Type B pancreatic cell (in vitro differentiated cells): ENCODE measurements around the gene VSTM2L. TPM values are rescaled to one million over a fixed set of nuclear protein-coding genes. Genes with fewer than 3 reads are reported as not detected.

ENCODE experiments used
- DNase-seq: peaks from one replicate; pipeline ENCODE4 v3.0.0; 2021; ENCODE audit warnings: mixed read lengths; ENCODE audit not compliant: unreplicated experiment; ENCODE audit errors: extremely low spot score
- H3K27ac Mint-ChIP-seq: 2 replicates; pipeline ENCODE4 v1.8.0; 2021; ENCODE audit warnings: mild to moderate bottlenecking, mixed read lengths
- H3K27me3 Mint-ChIP-seq: 2 replicates; pipeline ENCODE4 v1.8.0; 2021; ENCODE audit warnings: mixed read lengths
- H3K36me3 Mint-ChIP-seq: 2 replicates; pipeline ENCODE4 v1.8.0; 2021; ENCODE audit warnings: mixed read lengths
- H3K4me1 Mint-ChIP-seq: one replicate; pipeline ENCODE4 v1.8.0; 2021; ENCODE audit warnings: mixed read lengths; ENCODE audit not compliant: unreplicated experiment
- H3K4me3 Mint-ChIP-seq: 2 replicates; pipeline ENCODE4 v1.8.0; 2021; ENCODE audit warnings: mild to moderate bottlenecking, mixed read lengths
- H3K9me3 Mint-ChIP-seq: 2 replicates; pipeline ENCODE4 v1.8.0; 2021; ENCODE audit warnings: mixed read lengths
- CTCF ChIP-seq: fragments of 200-600 bp; sonication (generic); conservative IDR thresholded peaks from 2 replicates; pipeline ENCODE4 v1.5.0; 2021; ENCODE audit warnings: antibody characterized with exemption, mild to moderate bottlenecking
- total RNA-seq: library from RNA; stranded (reverse); gene quantifications from 2 replicates; pipeline ENCODE4 v1.2.1, GENCODE V29; 2021; ENCODE audit warnings: low replicate concordance

The VSTM2L gene
- total RNA-seq, 1 donor from 2014 or later = 11.4 TPM

GRCh38 chr20:37944456-37944981 is 41.6 kb downstream of the VSTM2L start:
- TF ChIP-seq CTCF = no peak
- H3K27ac Mint-ChIP-seq = no peak overlapping the region
- H3K9me3 Mint-ChIP-seq = peaks cover 6% of the 10 kb centered on the region
- peaks cover 5% of the 10 kb centered on the region for H3K27me3 Mint-ChIP-seq
- no peak overlapping the region for H3K4me3 Mint-ChIP-seq
- peak; percentile 49 for DNase-seq
- H3K4me1 Mint-ChIP-seq = peaks cover 2% of the 10 kb centered on the region
- H3K36me3 Mint-ChIP-seq = peaks cover 4% of the 10 kb centered on the region

- peaks cover 4% of the 10 kb centered on the region for H3K36me3 Mint-ChIP-seq
- no peak overlapping the region for H3K4me3 Mint-ChIP-seq
- H3K27me3 Mint-ChIP-seq = peaks cover 5% of the 10 kb centered on the region
- H3K4me1 Mint-ChIP-seq = no peaks in the 10 kb centered on the region
- DNase-seq = peak; percentile 53
- no peak for TF ChIP-seq CTCF
- no peak overlapping the region for H3K27ac Mint-ChIP-seq
- H3K9me3 Mint-ChIP-seq = peaks cover 6% of the 10 kb centered on the region
Measured at GRCh38 chr20:37945091-37945547, 42.2 kb downstream of the VSTM2L start.

- H3K36me3 Mint-ChIP-seq = peaks cover 4% of the 10 kb centered on the region
- H3K4me1 Mint-ChIP-seq = no peaks in the 10 kb centered on the region
- TF ChIP-seq CTCF = no peak
- no peak for DNase-seq
- H3K27ac Mint-ChIP-seq = no peak overlapping the region
- peaks cover 6% of the 10 kb centered on the region for H3K9me3 Mint-ChIP-seq
- no peak overlapping the region for H3K4me3 Mint-ChIP-seq
- peaks cover 5% of the 10 kb centered on the region for H3K27me3 Mint-ChIP-seq
Measured at GRCh38 chr20:37946946-37947345, 44.0 kb downstream of the VSTM2L start.

GRCh38 chr20:37947943-37948342 is 45.0 kb downstream of the VSTM2L start:
- no peak overlapping the region for H3K27ac Mint-ChIP-seq
- TF ChIP-seq CTCF = no peak
- peaks cover 4% of the 10 kb centered on the region for H3K36me3 Mint-ChIP-seq
- H3K9me3 Mint-ChIP-seq = peaks cover 6% of the 10 kb centered on the region
- H3K4me1 Mint-ChIP-seq = no peaks in the 10 kb centered on the region
- peak; percentile 15 for DNase-seq
- H3K27me3 Mint-ChIP-seq = peaks cover 5% of the 10 kb centered on the region
- H3K4me3 Mint-ChIP-seq = no peak overlapping the region

GRCh38 chr20:37948956-37949355 is 46.0 kb downstream of the VSTM2L start:
- peak; percentile 15 for DNase-seq
- Mint-ChIP-seq H3K4me3 (no peak overlapping the region), H3K4me1 (no peaks in the 10 kb centered on the region), H3K27me3 (peaks cover 5% of the 10 kb centered on the region), H3K27ac (no peak overlapping the region), H3K9me3 (peaks cover 6% of the 10 kb centered on the region), H3K36me3 (peaks cover 4% of the 10 kb centered on the region)
- no peak for TF ChIP-seq CTCF

GRCh38 chr20:37954190-37954589 is 51.3 kb downstream of the VSTM2L start:
- Mint-ChIP-seq H3K4me1 (peaks cover 20% of the 10 kb centered on the region), H3K36me3 (no peaks in the 10 kb centered on the region), H3K4me3 (no peak overlapping the region), H3K9me3 (no peaks in the 10 kb centered on the region), H3K27me3 (peaks cover 7% of the 10 kb centered on the region), H3K27ac (no peak overlapping the region)
- no peak for TF ChIP-seq CTCF
- no peak for DNase-seq
